ENCODE results near the gene MRPS23. TPM values are rescaled to one million over a fixed set of nuclear protein-coding genes. Genes with fewer than 3 reads are reported as not detected.
A peak's percentile ranks its signal among the peaks of the same experiment; 100 is the strongest.

The MRPS23 gene
- total and polyA plus RNA-seq, 2 of the 4 experiments (the other 2 are of a cell fraction): 23.5 to 37.3 TPM

DNA sequence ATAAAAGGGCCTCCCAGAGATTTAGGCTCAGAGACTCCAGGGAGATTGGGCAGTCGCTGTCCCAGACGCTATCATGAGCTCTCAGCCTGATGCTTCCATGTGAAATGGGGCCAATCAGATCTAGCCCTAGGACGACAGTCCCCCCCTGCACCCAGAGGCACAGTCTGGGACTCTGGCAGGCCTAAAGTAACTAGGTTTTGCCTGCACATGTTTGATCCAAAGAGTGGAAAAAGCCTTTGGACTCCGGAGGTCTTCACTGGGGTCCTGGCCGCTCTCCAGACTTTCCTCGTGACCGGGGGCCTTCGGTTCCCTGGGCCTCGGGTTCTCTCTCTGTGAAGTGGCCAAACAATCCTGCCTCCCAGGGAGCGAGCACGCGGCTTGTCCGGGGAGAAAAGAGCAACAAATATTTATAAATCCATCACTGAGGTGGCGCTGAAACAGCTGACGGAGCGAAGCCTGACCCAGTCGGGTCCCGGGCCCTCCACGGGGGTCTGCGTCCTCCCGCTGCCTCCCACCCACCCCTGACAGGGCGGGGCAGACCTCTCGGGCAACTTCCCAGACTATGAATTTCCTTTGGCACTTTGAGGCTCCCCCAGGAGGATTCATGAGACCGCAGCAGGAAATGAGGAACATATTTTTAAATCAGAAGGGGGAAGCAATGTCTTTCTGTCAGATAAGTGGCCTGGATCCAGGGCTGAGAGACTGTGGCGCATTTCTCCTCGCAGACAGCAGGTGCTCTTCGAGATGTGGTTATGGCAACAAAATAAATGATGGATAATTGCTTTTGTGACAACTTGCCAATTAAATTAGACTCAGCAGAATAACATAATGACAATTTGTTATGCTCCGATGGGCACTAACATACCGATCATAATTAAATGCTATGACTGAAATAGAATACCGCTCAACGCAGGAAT is 38.9 kb downstream of the MRPS23 start:
- Histone ChIP-seq H2AK9ac (replicated peaks; ENCODE audit: low read depth, low read length, poor library complexity) (no peak overlapping the region), H2AFZ (replicated peaks; ENCODE audit: low read length, poor library complexity) (peak overlapping the region; percentile 34), H2BK120ac (ENCODE audit: low read depth, low read length) (no peak overlapping the region), H3K36me3 (ENCODE audit: control insufficient read depth, insufficient read depth, low read length) (no peaks in the 10 kb centered on the region), H2AK5ac (ENCODE audit: low read depth, low read length) (no peak overlapping the region), H4K5ac (ENCODE audit: low read depth, low read length) (no peak overlapping the region), H3K9me3 (ENCODE audit: control insufficient read depth, insufficient read depth, low read length) (no peaks in the 10 kb centered on the region), H3K56ac (ENCODE audit: extremely low read depth, insufficient read depth, low read length) (no peak overlapping the region), H3K9me1 (ENCODE audit: insufficient read depth, low read length) (no peaks in the 10 kb centered on the region; the same call in 1 of the 2 replicates), H3K18ac (ENCODE audit: low read depth, low read length) (no peak overlapping the region), H3K4me3 (ENCODE audit: insufficient read depth, low read depth, low read length) (no peak overlapping the region), H3K14ac (replicated peaks; ENCODE audit: low read depth, low read length) (no peak overlapping the region), H4K20me1 (ENCODE audit: insufficient read depth, low read length) (no peaks in the 10 kb centered on the region), H2BK5ac (ENCODE audit: low read depth, low read length, poor library complexity, severe bottlenecking) (no peak overlapping the region), H3K4me1 (ENCODE audit: control insufficient read depth, insufficient read depth, low read length) (no peaks in the 10 kb centered on the region), H3K4ac (ENCODE audit: low read depth, low read length) (no peak overlapping the region), H3K9ac (ENCODE audit: low read depth, low read length) (no peak overlapping the region), H2BK20ac (ENCODE audit: low read depth, low read length) (no peak overlapping the region), H4K91ac (ENCODE audit: insufficient read depth, low read depth, low read length) (no peak overlapping the region), H3K27me3 (ENCODE audit: control insufficient read depth, insufficient read depth, low read length) (peaks cover 26% of the 10 kb centered on the region), H3K79me1 (ENCODE audit: low read depth in 1 of 2, low read length in 2 of 2) (no peaks in the 10 kb centered on the region), H2BK15ac (ENCODE audit: low read depth, low read length) (no peak overlapping the region), H3K27ac (ENCODE audit: insufficient read depth, low read length) (no peak overlapping the region), H3K23ac (ENCODE audit: low read depth, low read length) (no peak overlapping the region), H3K4me2 (ENCODE audit: low read depth, low read length) (peak overlapping the region; percentile 16; the same call in 1 of the 2 replicates), H4K8ac (ENCODE audit: low read depth in 2 of 2, low read length in 2 of 2) (no peak overlapping the region)
- no peak for TF ChIP-seq NFE2L2 (IDR thresholded peaks at IDR 0.05; ENCODE audit: low read depth, low read length)
- TF ChIP-seq, protein P1, sequence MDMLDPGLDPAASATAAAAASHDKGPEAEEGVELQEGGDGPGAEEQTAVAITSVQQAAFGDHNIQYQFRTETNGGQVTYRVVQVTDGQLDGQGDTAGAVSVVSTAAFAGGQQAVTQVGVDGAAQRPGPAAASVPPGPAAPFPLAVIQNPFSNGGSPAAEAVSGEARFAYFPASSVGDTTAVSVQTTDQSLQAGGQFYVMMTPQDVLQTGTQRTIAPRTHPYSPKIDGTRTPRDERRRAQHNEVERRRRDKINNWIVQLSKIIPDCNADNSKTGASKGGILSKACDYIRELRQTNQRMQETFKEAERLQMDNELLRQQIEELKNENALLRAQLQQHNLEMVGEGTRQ (IDR thresholded peaks at IDR 0.05; ENCODE audit: low read depth, low read length): no peak
- no peak for TF ChIP-seq CTCF (conservative IDR thresholded peaks at IDR 0.05; ENCODE audit: low read depth, low read length)
- 0% methylated on average over 8 of the region's 31 CpGs; no CpG with 5 or more reads in 1 of the 2 experiments for WGBS, 2 experiments (ENCODE audit: extremely low coverage in 2 of 2, insufficient read length in 1 of 2)
- intact Hi-C loops (cut with micrococcal nuclease) (no loop called here), dilution Hi-C loops (cut with HindIII; ENCODE audit: low sequenced_read_pairs, unreplicated experiment) (no loop called here), in situ Hi-C loops (cut with MboI; ENCODE audit: low sequenced_read_pairs) (loop anchor here (25.0 kb wide), 1 partner anchor 1999 kb away; no protein-coding TSS in a partner anchor)
- POLR2A ChIA-PET (ENCODE audit: unreplicated experiment): no interaction called here
- DNase-seq (peak; percentile 4), ATAC-seq (ENCODE audit: low read depth) (peak; percentile 51)
- no TSS peak for BruUV-seq (replicated peaks)
- CTCF ChIA-PET: interaction anchor here (0.9 kb wide), 1 partner anchor 8 kb away, joined by 3 read pairs; no protein-coding TSS in a partner anchor

All from IMR-90 (cell line).